HL-60 (cell line): ENCODE results near the gene P3H3.

Experiments
- DNase-seq, 2 experiments: peaks; one replicate each; pipeline ENCODE4 v3.0.0-alpha.2; 2010 to 2020; ENCODE audit warnings: low read depth in 1 of 2, low spot score in 1 of 2
- H3K27ac ChIP-seq: fragments of 250-450 bp; sonication (Bioruptor Pico); replicated peaks from 2 replicates; pipeline ENCODE4 v1.5.1; 2020; ENCODE audit warnings: mild to moderate bottlenecking, moderate library complexity
- H3K27me3 ChIP-seq: fragments of 250-450 bp; sonication (Bioruptor Pico); 2 replicates; pipeline ENCODE4 v1.5.1; 2021; ENCODE audit warnings: mild to moderate bottlenecking, moderate library complexity; ENCODE audit not compliant: insufficient read depth, poor library complexity, severe bottlenecking
- H3K4me3 ChIP-seq: replicated peaks from 2 replicates; pipeline ENCODE4 v1.5.1; 2011; ENCODE audit warnings: mild to moderate bottlenecking, control low read depth, low read length; ENCODE audit not compliant: insufficient read depth
- GABPA ChIP-seq: IDR thresholded peaks from 2 replicates; pipeline ENCODE4 v1.6.1; 2012; ENCODE audit warnings: low read depth
- POLR2AphosphoS5 ChIP-seq: IDR thresholded peaks from 2 replicates; pipeline ENCODE4 v1.6.1; 2012; ENCODE audit warnings: low read depth
- SPI1 ChIP-seq: IDR thresholded peaks from 2 replicates; pipeline ENCODE4 v1.6.1; 2012; ENCODE audit warnings: low read depth, mild to moderate bottlenecking, borderline replicate concordance
- TF ChIP-seq, protein P1 (sequence below): IDR thresholded peaks from one replicate; pipeline ENCODE4 v1.5.1; 2011; ENCODE audit warnings: low read length, control low read depth, inconsistent platforms; ENCODE audit not compliant: insufficient read depth
- TF ChIP-seq, protein P2 (sequence below): IDR thresholded peaks from 2 replicates; pipeline ENCODE4 v1.6.1; 2012; ENCODE audit warnings: low read depth; ENCODE audit not compliant: insufficient replicate concordance

Gene P3H3

DNA sequence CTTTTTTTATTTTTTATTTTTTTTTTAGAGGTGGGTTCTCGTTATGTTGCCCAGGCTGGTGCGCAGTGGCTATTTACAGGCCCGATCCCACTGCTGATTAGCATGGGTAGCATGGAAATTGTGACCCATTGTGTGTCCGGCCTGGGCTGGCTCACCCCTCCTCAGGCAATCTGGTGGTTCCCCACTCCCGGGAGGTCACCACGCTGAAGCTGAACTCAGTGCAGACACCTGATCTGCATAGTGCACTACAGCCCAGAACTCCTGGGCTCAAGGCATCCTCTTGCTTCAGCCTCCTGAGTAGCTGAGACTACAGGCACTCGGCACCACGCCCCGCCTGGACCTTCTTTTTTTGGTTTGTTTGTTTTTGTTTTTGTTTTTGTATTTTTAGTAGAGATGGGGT is 44.4 kb upstream of the P3H3 start:
- H3K27ac ChIP-seq = no peak overlapping the region
- DNase-seq = no peak

DNA sequence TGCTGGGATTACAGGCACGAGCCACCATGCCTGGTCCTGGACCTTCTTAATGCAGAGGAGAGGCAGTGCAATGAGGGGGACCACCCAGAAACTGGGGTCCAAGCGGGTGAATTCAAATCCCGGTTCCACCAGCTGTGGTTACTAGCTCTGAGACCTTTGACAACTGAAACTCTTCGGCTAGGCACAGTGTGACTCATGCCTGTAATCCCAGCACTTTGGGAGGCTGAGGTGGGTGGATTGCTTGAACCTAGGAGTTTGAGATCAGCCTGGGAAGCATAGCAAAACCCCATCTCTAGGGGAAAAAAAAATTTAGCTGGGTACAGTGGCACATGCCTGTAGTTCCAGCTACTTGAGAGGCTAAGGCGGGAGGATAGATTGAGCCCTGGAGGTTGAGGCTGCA is 43.9 kb upstream of the P3H3 start:
- H3K27ac ChIP-seq = peak overlapping the region; percentile 26
- DNase-seq = no peak
- TF ChIP-seq, protein P1, sequence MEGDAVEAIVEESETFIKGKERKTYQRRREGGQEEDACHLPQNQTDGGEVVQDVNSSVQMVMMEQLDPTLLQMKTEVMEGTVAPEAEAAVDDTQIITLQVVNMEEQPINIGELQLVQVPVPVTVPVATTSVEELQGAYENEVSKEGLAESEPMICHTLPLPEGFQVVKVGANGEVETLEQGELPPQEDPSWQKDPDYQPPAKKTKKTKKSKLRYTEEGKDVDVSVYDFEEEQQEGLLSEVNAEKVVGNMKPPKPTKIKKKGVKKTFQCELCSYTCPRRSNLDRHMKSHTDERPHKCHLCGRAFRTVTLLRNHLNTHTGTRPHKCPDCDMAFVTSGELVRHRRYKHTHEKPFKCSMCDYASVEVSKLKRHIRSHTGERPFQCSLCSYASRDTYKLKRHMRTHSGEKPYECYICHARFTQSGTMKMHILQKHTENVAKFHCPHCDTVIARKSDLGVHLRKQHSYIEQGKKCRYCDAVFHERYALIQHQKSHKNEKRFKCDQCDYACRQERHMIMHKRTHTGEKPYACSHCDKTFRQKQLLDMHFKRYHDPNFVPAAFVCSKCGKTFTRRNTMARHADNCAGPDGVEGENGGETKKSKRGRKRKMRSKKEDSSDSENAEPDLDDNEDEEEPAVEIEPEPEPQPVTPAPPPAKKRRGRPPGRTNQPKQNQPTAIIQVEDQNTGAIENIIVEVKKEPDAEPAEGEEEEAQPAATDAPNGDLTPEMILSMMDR = no peak
- TF ChIP-seq POLR2AphosphoS5 = no peak
- TF ChIP-seq, protein P2, sequence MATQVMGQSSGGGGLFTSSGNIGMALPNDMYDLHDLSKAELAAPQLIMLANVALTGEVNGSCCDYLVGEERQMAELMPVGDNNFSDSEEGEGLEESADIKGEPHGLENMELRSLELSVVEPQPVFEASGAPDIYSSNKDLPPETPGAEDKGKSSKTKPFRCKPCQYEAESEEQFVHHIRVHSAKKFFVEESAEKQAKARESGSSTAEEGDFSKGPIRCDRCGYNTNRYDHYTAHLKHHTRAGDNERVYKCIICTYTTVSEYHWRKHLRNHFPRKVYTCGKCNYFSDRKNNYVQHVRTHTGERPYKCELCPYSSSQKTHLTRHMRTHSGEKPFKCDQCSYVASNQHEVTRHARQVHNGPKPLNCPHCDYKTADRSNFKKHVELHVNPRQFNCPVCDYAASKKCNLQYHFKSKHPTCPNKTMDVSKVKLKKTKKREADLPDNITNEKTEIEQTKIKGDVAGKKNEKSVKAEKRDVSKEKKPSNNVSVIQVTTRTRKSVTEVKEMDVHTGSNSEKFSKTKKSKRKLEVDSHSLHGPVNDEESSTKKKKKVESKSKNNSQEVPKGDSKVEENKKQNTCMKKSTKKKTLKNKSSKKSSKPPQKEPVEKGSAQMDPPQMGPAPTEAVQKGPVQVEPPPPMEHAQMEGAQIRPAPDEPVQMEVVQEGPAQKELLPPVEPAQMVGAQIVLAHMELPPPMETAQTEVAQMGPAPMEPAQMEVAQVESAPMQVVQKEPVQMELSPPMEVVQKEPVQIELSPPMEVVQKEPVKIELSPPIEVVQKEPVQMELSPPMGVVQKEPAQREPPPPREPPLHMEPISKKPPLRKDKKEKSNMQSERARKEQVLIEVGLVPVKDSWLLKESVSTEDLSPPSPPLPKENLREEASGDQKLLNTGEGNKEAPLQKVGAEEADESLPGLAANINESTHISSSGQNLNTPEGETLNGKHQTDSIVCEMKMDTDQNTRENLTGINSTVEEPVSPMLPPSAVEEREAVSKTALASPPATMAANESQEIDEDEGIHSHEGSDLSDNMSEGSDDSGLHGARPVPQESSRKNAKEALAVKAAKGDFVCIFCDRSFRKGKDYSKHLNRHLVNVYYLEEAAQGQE = no peak
- TF ChIP-seq SPI1 = no peak
- TF ChIP-seq GABPA = no peak
- no peak overlapping the region for H3K4me3 ChIP-seq
- H3K27me3 ChIP-seq = no peaks in the 10 kb centered on the region

More for the DNA sequence above, 44.4 kb upstream of the P3H3 start:
- TF ChIP-seq, protein P2 = no peak
- TF ChIP-seq GABPA = no peak
- TF ChIP-seq, protein P1 = no peak
- Histone ChIP-seq H3K27me3 (no peaks in the 10 kb centered on the region), H3K4me3 (no peak overlapping the region)

DNA sequence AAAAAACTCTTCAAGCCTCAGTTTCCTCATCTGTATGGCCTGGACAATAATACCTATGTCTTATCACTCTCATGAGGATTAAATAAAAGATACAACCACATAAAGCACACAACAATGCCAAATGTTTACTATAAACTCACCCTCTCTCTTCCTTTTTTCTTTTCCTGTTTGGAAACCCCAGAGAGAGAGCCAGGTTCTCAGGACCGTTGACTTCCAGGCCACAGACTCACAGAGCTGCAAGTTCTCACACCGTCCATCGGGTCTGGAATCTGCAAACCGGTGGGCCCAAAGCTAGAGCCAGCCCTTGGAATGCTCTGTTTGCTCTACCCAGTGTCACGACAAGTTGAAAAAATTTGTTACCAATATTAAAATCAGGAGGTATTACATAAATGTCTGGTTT is 43.4 kb upstream of the P3H3 start:
- H3K27me3 ChIP-seq = no peaks in the 10 kb centered on the region
- TF ChIP-seq, protein P2 = no peak
- TF ChIP-seq, protein P1 = no peak
- TF ChIP-seq SPI1 (peak; percentile 14; the same call in 1 of the 2 replicates), POLR2AphosphoS5 (no peak), GABPA (no peak)
- H3K27ac ChIP-seq = peak overlapping the region; percentile 26
- H3K4me3 ChIP-seq = no peak overlapping the region
- DNase-seq = no peak
